Myocyte (in vitro differentiated cells): ENCODE measurements around the gene ALDH1A1. TPM values are rescaled to one million over a fixed set of nuclear protein-coding genes. Genes with fewer than 3 reads are reported as not detected.
"Not testable (repeated sequence)": the region's sequence is repeated elsewhere in the genome, so short reads cannot be mapped to it uniquely, and the experiment has no call there.

ENCODE experiments used
- DNase-seq: peaks from one replicate; pipeline ENCODE4 v3.0.0-alpha.2; 2012; ENCODE audit warnings: low read depth
- total RNA-seq: library from RNA; depleted of rRNA; stranded (reverse); fragments of >200 nt; gene quantifications from 2 replicates; pipeline ENCODE4 v1.2.3, GENCODE V29; 2014

Gene ALDH1A1
- total RNA-seq, 1 donor from 2014 or later: 255 TPM

- DNase-seq: no peak
Observed at GRCh38 chr9:72946318-72946717, 6.5 kb downstream of the ALDH1A1 start.

GRCh38 chr9:72945391-72945790 is 7.5 kb downstream of the ALDH1A1 start:
- DNase-seq: no peak

GRCh38 chr9:72943844-72944462 is 8.9 kb downstream of the ALDH1A1 start:
- no peak for DNase-seq

- DNase-seq: no peak
Observed at GRCh38 chr9:72942451-72942850, 10.4 kb downstream of the ALDH1A1 start.

GRCh38 chr9:72939581-72939980 is 13.3 kb downstream of the ALDH1A1 start:
- DNase-seq: not testable (repeated sequence)

- no peak for DNase-seq
Observed at GRCh38 chr9:72937545-72937944, 15.3 kb downstream of the ALDH1A1 start.

GRCh38 chr9:72936679-72937078 is 16.2 kb downstream of the ALDH1A1 start:
- no peak for DNase-seq

GRCh38 chr9:72936266-72936665 is 16.6 kb downstream of the ALDH1A1 start:
- no peak for DNase-seq

GRCh38 chr9:72935595-72935994 is 17.3 kb downstream of the ALDH1A1 start:
- no peak for DNase-seq

- DNase-seq: no peak
Observed at GRCh38 chr9:72933730-72934665, 18.9 kb downstream of the ALDH1A1 start.

- DNase-seq: no peak
Observed at GRCh38 chr9:72932619-72933018, 20.2 kb downstream of the ALDH1A1 start.

GRCh38 chr9:72931897-72932296 is 21.0 kb downstream of the ALDH1A1 start:
- no peak for DNase-seq

GRCh38 chr9:72931437-72931836 is 21.4 kb downstream of the ALDH1A1 start:
- DNase-seq: no peak

- DNase-seq: no peak
Observed at GRCh38 chr9:72930828-72931227, 22.0 kb downstream of the ALDH1A1 start.

GRCh38 chr9:72929542-72929941 is 23.3 kb downstream of the ALDH1A1 start:
- DNase-seq: no peak

- no peak for DNase-seq
Observed at GRCh38 chr9:72928042-72928507, 24.8 kb downstream of the ALDH1A1 start.

- no peak for DNase-seq
Observed at GRCh38 chr9:72926506-72926905, 26.3 kb downstream of the ALDH1A1 start.

GRCh38 chr9:72925891-72926290 is 27.0 kb downstream of the ALDH1A1 start:
- DNase-seq: no peak

GRCh38 chr9:72925126-72925789 is 27.6 kb downstream of the ALDH1A1 start:
- no peak for DNase-seq

- no peak for DNase-seq
Observed at GRCh38 chr9:72924154-72924790, 28.6 kb downstream of the ALDH1A1 start.

- DNase-seq: no peak
Observed at GRCh38 chr9:72923077-72923476, 29.8 kb downstream of the ALDH1A1 start.
